ENCODE measurements around the gene TMEM270.

TMEM270 gene

DNA sequence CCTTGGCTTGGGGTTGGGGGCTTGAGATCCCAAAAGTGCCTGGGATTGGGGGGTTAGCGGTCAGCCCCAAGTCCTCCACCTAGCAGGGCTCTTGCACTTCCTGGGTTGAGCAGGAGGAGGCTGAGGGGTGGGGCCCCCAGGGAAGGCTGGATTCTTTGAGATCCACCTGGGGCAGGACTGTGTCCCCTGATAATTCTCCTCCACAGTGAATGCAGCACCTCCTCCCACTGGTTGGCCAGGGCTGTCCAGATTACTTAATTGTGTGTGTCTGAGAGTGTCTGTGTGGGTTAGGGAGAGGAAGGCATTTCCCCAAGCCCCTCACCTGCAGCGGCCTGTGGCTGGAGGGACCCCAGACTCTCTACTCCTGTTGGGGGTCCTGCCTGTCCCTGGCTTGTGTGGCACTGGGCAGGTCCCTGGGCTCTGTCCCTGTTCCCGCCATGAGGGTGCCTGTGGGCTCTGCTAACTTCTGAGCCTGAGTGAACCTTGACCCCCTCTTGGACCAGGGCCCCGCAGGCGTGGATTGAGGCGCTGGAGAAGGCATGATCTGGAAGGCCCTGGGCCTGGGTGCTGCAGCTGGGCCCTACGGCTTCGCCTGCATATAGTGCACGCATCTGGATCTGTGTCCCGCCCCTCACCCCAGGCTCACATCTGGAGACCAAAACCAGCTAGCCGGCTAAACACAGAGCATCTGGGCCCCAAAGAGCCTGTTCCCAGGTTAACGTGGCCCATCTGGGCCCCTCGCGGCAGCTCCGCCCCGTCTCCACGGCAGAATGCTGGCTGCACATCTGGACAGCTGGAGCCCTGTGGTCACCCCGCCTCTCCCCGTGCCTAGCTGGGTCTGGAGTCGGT lies 10.4 kb downstream of the TMEM270 start:
- DNase-seq (ENCODE audit: low read depth): no peak
- H3K4me3 ChIP-seq (ENCODE audit: low read depth, low read length): no peak overlapping the region

DNA sequence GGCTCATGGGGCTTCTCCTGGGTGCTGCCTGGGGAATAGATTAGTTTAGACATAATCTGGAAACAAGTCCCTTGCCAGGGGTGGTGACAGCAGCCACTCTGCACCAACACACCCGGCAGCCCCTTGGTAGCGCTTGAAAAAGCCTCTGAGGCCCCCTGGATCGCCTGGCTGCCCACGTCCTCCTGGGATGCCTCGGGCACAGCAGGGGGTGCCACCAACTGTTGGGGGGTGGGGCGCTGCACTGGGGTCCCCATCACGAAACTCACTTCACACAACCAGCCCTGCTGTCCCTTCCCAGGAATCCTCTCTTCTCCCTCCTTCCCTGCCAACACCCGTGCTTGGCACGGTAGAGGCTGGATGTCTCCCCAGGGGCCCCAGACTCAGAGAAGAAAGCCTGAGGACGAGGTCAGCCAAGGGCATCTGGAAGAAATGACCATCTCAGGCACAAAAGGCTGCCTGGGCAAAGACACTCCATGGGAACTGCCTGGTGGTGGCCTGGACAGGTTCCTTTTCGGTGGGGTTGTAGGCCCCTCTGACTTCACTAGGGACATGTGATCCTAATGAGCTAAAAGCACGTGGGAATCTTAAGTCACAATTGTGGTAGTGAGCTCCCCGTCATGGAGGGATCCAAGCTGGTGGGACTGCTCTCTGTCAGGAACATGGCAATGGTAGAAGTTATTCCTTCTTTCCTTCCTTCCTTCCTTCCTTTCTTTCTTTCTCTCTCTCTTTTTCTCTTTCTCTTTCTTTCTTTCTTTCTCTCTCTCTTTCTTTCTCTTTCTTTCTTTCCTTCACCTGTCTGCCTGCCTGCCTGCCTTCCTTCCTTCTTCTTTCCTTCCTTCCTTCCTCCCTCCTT lies 11.3 kb downstream of the TMEM270 start:
- TF ChIP-seq, protein P1, sequence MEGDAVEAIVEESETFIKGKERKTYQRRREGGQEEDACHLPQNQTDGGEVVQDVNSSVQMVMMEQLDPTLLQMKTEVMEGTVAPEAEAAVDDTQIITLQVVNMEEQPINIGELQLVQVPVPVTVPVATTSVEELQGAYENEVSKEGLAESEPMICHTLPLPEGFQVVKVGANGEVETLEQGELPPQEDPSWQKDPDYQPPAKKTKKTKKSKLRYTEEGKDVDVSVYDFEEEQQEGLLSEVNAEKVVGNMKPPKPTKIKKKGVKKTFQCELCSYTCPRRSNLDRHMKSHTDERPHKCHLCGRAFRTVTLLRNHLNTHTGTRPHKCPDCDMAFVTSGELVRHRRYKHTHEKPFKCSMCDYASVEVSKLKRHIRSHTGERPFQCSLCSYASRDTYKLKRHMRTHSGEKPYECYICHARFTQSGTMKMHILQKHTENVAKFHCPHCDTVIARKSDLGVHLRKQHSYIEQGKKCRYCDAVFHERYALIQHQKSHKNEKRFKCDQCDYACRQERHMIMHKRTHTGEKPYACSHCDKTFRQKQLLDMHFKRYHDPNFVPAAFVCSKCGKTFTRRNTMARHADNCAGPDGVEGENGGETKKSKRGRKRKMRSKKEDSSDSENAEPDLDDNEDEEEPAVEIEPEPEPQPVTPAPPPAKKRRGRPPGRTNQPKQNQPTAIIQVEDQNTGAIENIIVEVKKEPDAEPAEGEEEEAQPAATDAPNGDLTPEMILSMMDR (IDR thresholded peaks at IDR 0.05; ENCODE audit: low read depth, low read length, missing control alignments): no peak
- no peak for DNase-seq (ENCODE audit: low read depth)

More for the DNA sequence above, 10.4 kb downstream of the TMEM270 start:
- TF ChIP-seq, protein P1 (IDR thresholded peaks at IDR 0.05; ENCODE audit: low read depth, low read length, missing control alignments): no peak

DNA sequence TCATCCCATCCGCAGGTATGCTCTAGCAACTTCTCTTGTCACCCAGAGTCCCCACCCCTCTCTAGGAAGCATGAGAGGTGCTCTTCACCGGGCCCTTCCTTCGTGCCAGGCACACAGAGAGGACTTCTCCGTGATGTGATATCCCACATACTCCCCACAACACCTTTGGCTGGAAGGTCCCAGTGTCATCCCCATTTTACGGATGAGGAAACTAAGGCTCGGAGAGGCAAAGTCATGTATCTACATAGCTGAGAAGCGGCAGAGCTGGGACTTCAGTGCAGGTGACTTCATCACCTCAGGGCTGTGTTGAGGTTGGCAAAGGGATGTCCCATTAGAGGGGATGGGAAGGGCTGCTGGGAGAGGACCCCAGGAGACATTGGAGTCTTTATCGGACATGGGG lies 15.4 kb downstream of the TMEM270 start:
- no peak overlapping the region for H3K4me3 ChIP-seq (ENCODE audit: low read depth, low read length)
- TF ChIP-seq, protein P1 (IDR thresholded peaks at IDR 0.05; ENCODE audit: low read depth, low read length, missing control alignments): no peak
- DNase-seq (ENCODE audit: low read depth): no peak

More for the DNA sequence above, 11.3 kb downstream of the TMEM270 start:
- no peak overlapping the region for H3K4me3 ChIP-seq (ENCODE audit: low read depth, low read length)

DNA sequence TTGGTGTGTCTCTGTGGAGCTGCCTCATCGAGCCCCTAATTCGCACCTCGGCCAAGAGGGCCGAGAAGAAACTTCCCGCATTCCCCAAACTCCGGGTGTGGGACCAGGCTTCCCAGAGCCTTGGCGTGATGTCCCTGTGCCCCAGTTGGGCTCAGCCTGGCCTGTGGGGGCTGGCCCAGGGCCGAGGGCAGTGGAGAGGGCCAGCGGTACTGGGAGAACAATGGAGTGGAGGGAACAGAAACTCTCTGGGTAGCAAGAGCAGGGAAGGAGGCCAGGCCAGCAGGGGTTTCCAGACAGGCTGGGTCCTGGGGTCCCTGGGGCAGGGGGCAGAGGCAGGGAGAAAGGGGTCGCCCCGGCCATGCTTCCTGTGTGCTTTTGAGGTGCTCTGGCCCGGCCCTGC lies 16.0 kb downstream of the TMEM270 start:
- DNase-seq (ENCODE audit: low read depth): no peak
- no peak overlapping the region for H3K4me3 ChIP-seq (ENCODE audit: low read depth, low read length)
- TF ChIP-seq, protein P1 (IDR thresholded peaks at IDR 0.05; ENCODE audit: low read depth, low read length, missing control alignments): no peak

DNA sequence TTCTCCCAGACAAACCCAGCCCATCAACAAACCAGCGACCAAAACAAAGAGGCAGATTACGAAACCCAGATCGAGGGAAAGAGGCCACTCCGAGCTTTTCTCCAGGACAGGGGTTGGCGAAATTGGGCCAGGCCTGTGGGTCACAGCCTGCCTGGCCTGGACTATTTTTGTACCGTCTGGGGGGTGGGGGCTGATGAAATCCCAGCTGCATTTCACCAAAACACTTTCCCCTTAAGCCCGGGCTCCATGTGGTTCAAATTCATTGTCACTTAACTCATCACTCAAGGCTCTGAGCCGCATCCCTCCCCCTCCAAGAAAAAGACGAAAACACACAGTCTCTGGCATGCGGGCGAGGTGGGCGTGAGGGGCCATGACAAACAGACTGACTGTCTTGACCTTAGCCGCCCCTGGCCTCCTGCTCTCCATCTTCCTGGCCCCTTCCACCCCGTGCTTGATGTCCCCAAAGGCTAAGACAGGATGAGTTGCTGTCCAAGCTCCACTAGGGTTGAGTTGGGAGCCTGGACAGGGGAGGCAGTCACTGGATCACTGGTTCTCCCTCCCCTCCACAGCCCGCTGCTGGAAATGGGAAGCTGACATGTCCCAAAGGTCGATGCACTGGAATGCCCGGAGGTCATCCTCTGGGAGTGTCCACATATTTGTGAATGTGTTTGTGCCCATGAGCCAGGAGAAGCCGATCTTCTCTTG lies 19.2 kb downstream of the TMEM270 start:
- DNase-seq (ENCODE audit: low read depth): no peak
- TF ChIP-seq, protein P1 (IDR thresholded peaks at IDR 0.05; ENCODE audit: low read depth, low read length, missing control alignments): no peak
- no peak overlapping the region for H3K4me3 ChIP-seq (ENCODE audit: low read depth, low read length)

DNA sequence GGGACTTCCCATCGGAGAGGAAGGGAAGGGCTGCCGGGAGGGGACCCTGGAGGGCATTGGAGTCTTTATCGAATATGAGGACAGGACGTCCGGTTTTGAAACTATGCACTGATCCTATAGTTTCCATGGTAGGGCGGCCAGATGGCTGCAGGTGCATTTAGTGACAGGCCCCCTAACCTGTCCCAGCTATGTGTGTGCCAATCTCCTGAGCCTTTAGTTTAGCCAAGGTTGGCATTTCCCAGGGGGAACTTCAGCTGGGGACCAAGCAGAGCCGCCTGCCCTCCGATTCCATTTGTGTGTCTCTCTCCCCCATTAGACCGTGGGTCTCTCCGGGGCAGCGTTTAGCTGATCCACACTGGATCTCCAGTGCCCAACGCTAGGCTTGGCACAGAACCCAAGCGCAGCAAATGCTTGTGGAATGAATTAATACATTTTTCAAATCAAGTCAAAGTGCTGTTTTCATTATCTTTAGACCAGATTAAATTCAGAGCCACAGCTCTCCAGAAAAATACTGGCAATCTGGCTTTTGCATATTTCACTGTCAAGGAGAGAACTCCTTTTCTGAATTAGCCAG lies 19.9 kb downstream of the TMEM270 start:
- TF ChIP-seq, protein P1 (IDR thresholded peaks at IDR 0.05; ENCODE audit: low read depth, low read length, missing control alignments): no peak
- H3K4me3 ChIP-seq (ENCODE audit: low read depth, low read length): no peak overlapping the region
- no peak for DNase-seq (ENCODE audit: low read depth)

All from GM12864 (cell line).